Measurements from ENCODE around the gene HOXB9. TPM values are rescaled to one million over a fixed set of nuclear protein-coding genes. Genes with fewer than 3 reads are reported as not detected.

HOXB9 gene
- total and polyA plus RNA-seq, 2 experiments from 2014 or later = 1.5 to 2.5 TPM

GRCh38 chr17:48623583-48623982, 2.6 kb downstream of the HOXB9 start:
- no peaks in the 10 kb centered on the region for H3K9me2 ChIP-seq (replicated peaks; ENCODE audit: insufficient read depth)
- no peak for DNase-seq (ENCODE audit: low spot score)
- H4K20me1 ChIP-seq (ENCODE audit: insufficient read depth, poor library complexity, severe bottlenecking) = no peaks in the 10 kb centered on the region
- TF ChIP-seq CTCF (IDR thresholded peaks at IDR 0.05; ENCODE audit: poor library complexity) = no peak
- no peak for TF ChIP-seq EZH2 (IDR thresholded peaks at IDR 0.05; ENCODE audit: borderline replicate concordance)
- no peak for TF ChIP-seq EZH2phosphoT487 (IDR thresholded peaks at IDR 0.05; ENCODE audit: low read depth, severe bottlenecking, unreplicated experiment)
- no peak overlapping the region for H3K4me2 ChIP-seq
- no peaks in the 10 kb centered on the region for H3K79me2 ChIP-seq
- no peak overlapping the region for H3K4me3 ChIP-seq
- H3K36me3 ChIP-seq (replicated peaks; ENCODE audit: insufficient read depth, low read depth) = no peaks in the 10 kb centered on the region
- no peak overlapping the region for H3K27ac ChIP-seq
- H3K4me1 ChIP-seq (ENCODE audit: insufficient read depth) = peaks cover 26% of the 10 kb centered on the region
- no peak overlapping the region for H2AFZ ChIP-seq
- WGBS (ENCODE audit: low lambda C conversion rate, missing lambda C conversion rate) = 25% methylated on average over 4 of the region's 4 CpGs
- no peaks in the 10 kb centered on the region for H3K9me3 ChIP-seq (ENCODE audit: low read depth)
- H3K27me3 ChIP-seq = peaks cover 96% of the 10 kb centered on the region

GRCh38 chr17:48622857-48623256, 3.3 kb downstream of the HOXB9 start:
- Histone ChIP-seq H3K79me2 (no peaks in the 10 kb centered on the region), H4K20me1 (ENCODE audit: insufficient read depth, poor library complexity, severe bottlenecking) (no peaks in the 10 kb centered on the region), H3K4me1 (ENCODE audit: insufficient read depth) (peaks cover 26% of the 10 kb centered on the region), H3K4me2 (no peak overlapping the region), H2AFZ (no peak overlapping the region), H3K27me3 (peaks cover 94% of the 10 kb centered on the region), H3K9me3 (ENCODE audit: low read depth) (no peaks in the 10 kb centered on the region), H3K4me3 (no peak overlapping the region), H3K9me2 (replicated peaks; ENCODE audit: insufficient read depth) (no peaks in the 10 kb centered on the region), H3K36me3 (replicated peaks; ENCODE audit: insufficient read depth, low read depth) (no peaks in the 10 kb centered on the region), H3K27ac (no peak overlapping the region)
- TF ChIP-seq EZH2phosphoT487 (IDR thresholded peaks at IDR 0.05; ENCODE audit: low read depth, severe bottlenecking, unreplicated experiment) = peak; percentile 79
- TF ChIP-seq EZH2 (IDR thresholded peaks at IDR 0.05; ENCODE audit: borderline replicate concordance) = no peak
- TF ChIP-seq CTCF (IDR thresholded peaks at IDR 0.05; ENCODE audit: poor library complexity) = no peak
- WGBS (ENCODE audit: low lambda C conversion rate, missing lambda C conversion rate) = 33% methylated on average over 11 of the region's 11 CpGs
- DNase-seq (ENCODE audit: low spot score) = no peak

- no peaks in the 10 kb centered on the region for H4K20me1 ChIP-seq (ENCODE audit: insufficient read depth, poor library complexity, severe bottlenecking)
- H3K4me1 ChIP-seq (ENCODE audit: insufficient read depth) = peaks cover 26% of the 10 kb centered on the region
- H3K79me2 ChIP-seq = no peaks in the 10 kb centered on the region
- no peaks in the 10 kb centered on the region for H3K9me3 ChIP-seq (ENCODE audit: low read depth)
- no peak for TF ChIP-seq CTCF (IDR thresholded peaks at IDR 0.05; ENCODE audit: poor library complexity)
- TF ChIP-seq EZH2phosphoT487 (IDR thresholded peaks at IDR 0.05; ENCODE audit: low read depth, severe bottlenecking, unreplicated experiment) = peak; percentile 73
- peak; percentile 88 for TF ChIP-seq EZH2 (IDR thresholded peaks at IDR 0.05; ENCODE audit: borderline replicate concordance)
- no peaks in the 10 kb centered on the region for H3K9me2 ChIP-seq (replicated peaks; ENCODE audit: insufficient read depth)
- DNase-seq (ENCODE audit: low spot score) = no peak
- 12% methylated on average over 41 of the region's 41 CpGs for WGBS (ENCODE audit: low lambda C conversion rate, missing lambda C conversion rate)
- H3K4me2 ChIP-seq = no peak overlapping the region
- peaks cover 94% of the 10 kb centered on the region for H3K27me3 ChIP-seq
- H3K27ac ChIP-seq = no peak overlapping the region
- H2AFZ ChIP-seq = no peak overlapping the region
- no peak overlapping the region for H3K4me3 ChIP-seq
- H3K36me3 ChIP-seq (replicated peaks; ENCODE audit: insufficient read depth, low read depth) = no peaks in the 10 kb centered on the region
Observed at GRCh38 chr17:48621410-48622392, 4.5 kb downstream of the HOXB9 start.

Data from hepatocyte (in vitro differentiated cells).